NOMO-1 treated with dmso at 0.1 percent for 144 hours (cell line): ENCODE measurements around the gene NCF2.

Experiments
- DNase-seq: peaks from one replicate; lab custom pipeline; 2025; ENCODE audit not compliant: unreplicated experiment; lab: John Stamatoyannopoulos, UW

NCF2 gene

DNA sequence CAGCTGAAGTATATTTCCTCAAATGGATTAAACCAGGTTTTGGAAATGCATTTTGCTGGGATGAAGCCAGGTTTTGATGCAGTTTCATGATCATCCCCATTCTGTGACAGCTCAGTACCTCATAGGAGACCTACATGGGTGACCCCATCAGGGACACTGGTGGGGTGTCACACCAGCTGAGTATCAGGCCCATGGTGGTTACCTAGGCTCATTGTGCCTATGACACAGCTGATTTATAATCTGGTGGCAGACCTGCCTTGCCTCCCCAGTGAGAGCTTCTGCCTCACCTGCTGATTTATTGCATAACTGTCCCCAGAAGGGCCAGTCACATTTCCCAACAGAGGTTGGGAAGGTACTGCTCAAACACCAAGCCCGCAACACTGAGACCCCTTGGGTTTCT is 3.8 kb downstream of the NCF2 start:
- DNase-seq = no peak

DNA sequence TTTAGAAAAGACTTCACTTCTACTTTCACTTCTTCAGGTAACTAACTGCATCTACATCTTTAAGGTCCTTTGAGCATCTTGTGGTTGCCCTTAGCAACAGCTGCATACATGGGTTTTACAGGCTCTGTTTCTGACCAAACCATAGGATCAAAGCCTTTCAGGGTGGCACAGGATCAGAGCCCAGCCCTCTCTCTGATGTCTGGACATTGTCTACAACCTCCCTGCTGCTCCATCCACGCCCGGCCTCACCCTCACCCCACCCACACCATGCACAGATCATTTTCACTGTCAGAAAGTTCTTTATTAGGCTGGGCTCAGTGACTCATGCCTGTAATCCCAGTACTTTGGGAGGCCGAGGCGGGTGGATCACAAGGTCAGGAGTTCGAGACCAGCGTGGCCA is 5.2 kb downstream of the NCF2 start:
- DNase-seq = no peak

DNA sequence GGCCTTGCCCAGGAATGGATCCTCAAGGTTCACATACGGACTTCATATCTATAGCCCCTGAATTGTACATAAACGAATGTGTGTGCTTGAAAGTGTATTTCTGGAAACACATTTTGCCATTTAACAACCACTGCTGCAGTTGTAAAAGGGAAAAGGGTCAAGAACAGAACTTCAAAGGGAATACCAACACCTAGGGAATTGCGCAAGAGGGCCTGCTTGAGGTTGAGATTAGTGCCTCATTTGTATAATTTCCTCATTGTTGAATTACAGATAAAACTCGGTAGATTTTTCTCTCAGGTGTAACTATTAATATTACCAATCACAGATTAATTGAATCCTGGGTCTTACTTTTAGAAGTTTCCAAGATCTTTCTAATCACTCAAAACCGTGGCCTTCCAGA is 6.1 kb downstream of the NCF2 start:
- DNase-seq = no peak

DNA sequence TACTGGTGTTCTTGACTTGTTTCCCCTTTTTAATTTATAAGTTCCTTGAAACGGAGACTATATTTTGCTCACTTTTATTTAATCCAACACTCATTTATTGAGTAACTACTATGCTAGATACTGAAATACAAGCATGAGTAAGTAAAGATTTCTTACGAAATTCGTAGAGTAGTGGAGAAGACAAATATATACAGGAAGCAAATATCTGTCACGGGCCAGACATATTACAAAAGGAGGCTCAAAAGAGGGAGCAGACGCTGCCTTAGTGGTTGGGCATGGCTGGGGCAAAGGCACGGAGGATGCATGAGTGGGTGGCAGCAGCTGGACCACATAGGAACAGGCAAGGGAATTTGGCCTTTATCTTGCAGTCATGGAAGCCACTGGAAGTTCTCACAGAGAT is 6.8 kb downstream of the NCF2 start:
- peak; percentile 75 for DNase-seq

DNA sequence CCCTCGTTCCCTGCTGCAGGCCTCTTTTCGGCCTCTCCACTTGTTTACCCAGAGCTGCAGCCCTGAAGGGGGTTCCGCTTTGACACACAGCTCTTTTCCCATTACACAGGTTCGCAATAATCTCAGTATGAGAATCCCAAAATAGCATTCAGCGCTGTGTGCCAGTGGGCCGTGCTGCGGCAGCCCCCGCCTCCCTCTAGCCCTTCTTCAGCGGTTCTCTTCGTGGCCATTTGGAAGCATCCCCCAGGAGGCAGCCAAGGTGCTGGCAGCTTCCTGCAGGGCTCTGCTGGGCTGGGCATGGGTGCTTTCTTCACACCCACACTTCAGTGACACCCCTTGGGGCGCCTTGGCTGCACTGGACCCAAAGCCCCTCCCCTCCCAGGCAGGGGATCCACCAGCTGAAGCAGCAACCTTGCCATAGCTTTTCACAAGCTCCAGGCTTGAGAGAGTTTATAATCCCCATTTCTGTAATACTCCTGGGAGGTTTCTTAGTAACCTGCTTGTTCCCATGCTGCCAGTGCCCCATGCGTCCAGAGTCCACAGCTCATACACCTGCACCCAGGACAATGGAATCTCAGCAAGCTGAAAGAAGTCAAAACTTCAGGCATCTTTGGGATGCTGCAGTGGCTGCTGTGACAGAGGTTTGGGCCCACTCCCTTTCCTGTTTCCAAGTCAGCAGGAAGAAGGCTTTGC is 8.1 kb downstream of the NCF2 start:
- DNase-seq = no peak

DNA sequence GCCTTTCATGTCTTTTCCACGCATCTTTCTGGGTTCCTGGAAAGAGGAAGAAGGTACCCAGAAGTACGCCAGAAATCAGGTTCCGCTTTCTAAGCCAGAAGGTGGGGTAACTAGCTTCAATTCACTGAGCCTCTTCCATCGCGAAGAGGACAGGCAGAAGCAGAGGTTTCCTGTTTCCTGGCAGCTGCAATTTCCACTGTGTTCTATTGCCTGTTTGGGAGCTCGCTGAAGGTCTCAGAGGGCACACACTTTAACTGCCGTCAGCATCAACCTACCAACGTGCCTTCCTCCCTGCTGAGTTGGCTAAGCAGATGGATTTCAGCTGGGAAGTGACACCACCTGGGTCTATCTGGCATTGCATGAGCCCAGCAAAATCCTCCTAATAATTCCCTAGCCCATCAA is 10.0 kb downstream of the NCF2 start:
- peak; percentile 92 for DNase-seq

DNA sequence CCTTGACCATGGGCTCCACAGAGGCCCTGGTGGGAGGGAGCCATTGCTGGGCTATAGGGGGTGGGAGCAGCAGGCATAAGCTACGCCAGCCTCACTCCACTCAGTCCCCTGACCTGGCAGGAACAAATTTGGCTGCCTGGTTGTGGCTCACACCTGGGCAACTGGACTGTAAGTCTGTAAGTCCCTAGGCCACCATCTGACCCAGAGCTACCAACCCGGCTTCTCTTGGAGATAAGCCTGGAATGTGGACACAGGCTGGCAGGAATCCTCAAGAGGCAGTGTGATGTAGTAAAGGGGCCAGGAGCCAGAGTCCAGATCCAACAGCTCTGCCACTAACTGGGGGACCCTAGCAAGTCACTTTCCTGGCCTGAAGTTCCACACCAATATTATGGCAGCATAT is 11.4 kb downstream of the NCF2 start:
- DNase-seq = no peak

DNA sequence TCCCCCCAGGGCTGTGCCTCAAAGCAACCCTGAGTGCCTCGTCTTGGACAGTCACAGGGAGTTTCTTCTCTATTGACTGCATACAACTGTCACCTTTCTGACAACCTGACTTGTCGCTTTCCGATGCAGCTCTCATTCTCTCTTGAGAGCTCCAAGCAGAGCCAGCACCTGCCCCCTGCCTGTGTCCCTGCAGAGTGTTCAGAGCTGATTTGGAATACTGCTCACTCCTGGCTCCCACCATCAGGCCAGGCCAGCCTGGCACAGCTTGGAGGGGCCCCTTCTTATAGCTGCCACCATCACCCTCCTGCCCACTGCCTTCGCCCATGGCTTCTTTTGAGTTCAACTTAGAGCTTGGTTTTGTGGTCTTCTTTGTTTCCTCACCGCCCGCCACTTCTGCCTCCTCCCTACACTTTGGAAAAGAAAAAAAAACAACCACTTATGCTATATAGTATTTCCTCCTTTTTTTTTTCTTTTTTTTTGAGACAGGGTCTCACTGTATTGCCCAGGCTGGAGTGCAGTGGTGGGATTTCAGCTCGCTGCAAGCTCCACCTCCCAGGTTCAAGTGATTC is 12.3 kb downstream of the NCF2 start:
- no peak for DNase-seq

DNA sequence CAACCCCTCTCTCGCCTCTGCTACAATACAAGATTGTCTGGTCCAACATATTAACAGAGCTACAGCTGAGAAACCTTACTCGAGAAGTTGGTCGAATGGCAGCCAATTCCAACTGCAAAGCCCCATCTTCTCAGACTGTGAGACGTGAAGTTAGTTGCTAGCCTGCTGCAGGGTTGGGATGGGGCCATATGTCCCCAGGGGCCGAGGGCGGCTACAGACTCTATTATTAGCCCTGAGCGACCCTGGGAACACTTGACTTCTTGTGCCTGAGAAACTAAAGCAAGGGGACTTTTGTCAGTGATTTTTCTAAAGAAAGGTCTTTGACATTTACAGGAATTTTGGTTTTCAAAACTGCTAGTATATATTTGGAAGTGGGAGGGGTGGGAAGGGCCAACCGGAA is 13.7 kb downstream of the NCF2 start:
- no peak for DNase-seq

DNA sequence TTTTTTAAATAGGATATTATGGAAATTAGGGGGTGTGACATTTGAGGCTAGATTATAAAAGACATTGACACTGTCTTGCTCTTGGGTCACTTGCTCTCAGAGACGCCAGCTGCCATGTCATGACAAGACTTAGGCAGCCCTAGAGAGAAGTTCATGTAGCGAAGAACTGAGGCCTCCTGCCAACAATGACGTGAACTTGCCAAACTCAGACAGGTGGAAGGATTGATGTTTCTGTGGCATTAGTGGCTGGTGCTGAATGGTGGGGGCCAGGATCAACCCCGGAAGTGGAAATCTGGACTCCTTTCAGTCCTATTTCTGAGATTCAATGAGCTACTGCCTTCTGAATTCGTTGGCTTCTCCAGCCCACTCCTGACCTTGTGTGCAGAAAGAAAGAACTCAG is 14.7 kb downstream of the NCF2 start:
- DNase-seq = no peak

DNA sequence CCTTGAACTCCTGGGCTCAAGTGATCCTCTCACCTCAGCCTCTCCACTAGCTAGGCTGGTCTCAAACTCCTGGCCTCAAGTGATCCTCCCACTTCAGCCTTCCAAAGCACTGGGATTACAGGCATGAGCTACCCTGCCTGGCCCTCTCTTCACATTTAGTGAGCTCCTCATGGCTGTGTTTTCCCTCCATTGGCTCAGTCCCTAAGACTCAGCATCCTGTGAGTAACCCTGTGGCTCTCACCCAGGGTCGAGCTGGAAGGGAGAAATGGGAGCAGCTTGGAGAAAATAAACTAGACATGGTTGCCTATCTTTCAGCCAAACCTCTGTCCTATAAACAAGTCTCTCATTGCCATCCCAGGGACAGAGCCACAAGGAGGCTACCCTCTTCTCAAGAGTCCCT is 17.5 kb downstream of the NCF2 start:
- DNase-seq = no peak

DNA sequence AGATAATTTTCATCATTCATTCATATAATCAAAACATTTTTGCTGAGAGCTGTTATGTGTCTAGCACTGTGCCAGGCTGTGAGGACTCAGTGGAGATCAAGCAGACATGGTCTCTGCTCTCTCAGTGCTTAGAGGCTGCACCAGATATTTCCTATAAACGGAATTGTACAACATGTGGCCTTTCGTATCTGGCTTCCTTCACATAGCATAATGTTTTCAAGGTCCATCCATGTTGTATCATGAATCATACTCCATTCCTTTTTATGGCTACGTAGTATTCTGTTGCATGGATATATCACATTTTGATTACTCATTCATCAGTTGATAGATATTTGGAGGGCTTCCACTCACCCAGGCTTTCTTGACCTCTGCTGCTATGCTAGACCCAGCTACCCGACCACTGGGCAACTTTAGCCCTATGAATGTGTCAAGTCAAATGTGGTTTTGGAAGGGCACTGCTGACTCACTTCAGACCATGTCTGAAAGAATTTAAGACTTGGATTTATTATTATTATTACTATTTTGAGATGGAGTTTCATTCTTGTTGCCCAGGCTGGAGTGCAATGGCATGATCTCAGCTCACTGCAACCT is 18.5 kb downstream of the NCF2 start:
- no peak for DNase-seq

DNA sequence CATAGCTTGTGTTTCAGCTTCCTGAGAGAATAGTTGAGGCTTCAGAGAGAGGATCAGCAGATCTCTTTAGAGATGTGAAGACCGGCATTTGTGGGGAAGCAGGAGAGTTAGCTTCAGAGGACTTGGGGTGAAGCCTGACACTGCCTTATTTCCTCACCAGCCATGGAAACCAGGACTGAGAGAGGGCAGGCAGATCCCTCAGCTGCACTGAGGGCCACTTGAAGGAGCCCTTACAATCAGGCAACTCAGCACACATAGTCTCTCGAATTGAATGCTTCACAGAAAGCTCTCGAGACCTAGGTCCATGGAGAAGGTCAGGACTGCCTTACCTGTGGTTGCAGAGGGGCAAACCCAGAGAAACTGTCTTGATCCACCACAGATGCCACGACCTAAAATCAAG is 19.8 kb downstream of the NCF2 start:
- no peak for DNase-seq

DNA sequence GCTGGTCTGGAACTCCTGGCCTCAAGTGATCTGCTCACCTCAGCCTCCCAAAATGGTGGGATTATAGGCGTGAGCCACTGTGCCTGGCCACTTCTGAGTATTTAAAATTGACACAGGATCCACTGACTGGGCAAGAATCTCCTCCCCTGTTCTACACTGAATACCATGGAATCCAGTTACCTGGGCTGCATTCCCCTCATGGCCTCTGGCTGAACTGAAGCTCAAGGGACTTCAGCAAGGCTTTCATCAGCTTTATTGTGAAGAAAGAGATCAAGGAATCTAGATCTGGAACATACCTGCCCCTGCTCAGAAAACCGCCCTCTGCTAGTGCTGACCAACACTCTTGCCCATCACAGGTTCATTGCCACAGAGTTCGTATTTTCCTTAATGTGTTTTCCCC is 20.5 kb downstream of the NCF2 start:
- no peak for DNase-seq

DNA sequence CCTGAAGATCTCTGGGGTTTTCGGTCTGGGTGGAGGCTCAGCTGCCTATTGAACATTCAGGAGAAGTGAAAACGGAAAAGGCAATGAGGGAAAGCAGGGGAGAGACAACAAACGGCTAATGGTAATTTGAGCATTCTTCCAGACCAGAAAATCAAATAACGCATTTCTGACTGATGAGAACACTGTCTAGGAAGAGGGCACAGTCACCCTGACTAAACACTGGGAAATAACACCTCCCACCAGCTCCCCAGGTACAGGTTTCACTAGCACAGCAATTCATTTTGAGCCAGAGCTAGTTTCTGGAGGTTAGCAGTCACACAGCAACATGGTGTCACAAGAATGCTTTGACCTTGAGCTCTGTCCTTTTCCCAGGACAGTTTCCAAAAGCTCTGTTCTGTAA is 21.1 kb downstream of the NCF2 start:
- DNase-seq = no peak

DNA sequence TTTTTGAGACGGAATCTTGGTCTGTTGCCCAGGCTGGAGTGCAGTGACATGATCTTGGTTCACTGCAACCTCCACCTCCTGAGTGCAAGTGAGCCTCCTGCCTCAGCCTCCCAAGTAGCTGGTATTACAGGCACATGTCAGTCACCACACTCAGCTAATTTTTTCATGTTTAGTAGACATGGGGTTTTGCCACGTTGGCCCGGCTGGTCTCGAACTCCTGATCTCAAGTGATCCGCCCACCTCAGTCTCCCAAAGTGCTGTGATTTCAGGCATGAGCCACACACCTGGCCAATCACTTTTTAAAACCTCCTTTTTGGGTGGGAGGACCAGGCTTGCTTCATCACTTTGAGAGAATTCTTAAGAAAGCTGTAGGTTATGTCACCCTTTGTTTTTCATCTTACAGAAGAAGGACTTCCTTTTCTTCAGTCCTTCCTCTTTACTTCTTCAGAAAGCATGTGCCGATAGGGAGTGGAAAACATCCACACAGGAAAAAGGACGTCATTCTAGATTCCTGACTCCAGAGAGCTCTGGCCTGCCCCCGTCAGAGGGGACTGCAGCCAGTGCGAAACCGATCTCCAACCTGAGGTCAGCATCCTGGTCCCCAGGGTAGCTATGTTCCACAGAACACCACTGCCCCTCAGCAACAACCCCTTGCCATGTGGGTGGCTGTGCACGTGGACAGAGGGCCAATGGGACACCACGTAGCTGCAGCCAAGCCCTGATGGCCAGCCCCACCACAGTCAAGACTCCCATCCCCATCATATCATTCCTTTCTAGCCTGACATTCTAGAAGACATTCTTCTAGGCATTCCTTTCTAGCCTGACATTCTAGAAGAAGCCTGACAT is 21.9 kb downstream of the NCF2 start:
- no peak for DNase-seq

DNA sequence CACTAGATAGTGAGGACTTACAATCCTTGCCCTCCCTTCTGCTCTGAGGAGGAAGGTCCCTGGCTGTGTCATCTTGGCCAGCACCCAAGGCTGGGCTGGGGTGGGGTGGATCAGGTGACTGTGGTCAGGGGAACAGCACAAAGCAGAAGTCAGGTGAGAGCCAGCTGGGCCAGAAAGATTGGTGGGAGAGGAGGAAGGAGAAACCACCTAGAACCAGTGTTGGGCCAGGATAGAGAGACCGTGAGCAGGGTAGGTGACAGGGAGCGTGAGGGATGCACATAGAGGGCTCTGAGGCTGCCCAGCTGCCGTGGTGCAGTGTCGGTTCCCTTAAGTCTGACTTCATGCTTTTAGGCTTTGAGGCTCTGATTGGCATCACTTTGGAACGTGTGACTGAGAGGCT is 22.7 kb downstream of the NCF2 start:
- DNase-seq = no peak

DNA sequence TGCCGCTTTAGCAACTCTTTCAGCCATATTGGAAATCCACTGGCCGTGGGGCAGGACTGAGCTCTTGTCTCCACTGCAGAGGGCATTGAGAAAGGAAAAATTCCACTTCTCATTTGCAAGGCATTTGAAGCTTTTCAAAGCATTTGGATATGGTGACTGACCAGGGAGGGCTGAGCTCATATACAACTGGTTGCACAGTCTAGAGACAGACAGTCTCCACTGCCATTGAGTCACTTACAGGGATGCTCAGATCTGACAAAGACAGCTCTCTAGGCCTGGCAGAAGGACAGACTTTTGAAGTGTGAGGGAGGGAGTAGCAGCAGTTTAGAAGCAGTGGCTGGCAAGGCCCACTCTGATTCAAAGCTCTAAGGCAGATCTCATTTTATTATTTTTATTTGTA is 24.2 kb downstream of the NCF2 start:
- no peak for DNase-seq

DNA sequence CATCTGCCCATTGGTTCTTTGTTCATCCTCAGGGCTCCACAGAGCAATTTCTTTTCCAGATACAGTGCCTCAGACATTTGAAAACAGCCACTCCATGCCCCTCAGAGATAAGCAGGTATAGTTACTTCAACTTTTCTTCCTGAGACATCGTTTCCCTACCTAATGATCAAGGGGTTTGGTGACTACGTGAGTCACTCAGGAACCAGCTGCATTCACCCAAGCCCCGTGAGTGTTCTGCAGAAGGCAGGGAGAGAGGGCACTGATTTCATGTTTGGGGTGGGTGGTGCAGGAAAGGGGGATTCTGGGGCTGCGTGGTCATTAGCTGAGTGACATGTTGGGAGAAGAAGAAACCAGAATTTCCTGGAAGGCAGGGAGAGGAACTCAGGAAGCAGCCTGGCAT is 25.0 kb downstream of the NCF2 start:
- DNase-seq = no peak

DNA sequence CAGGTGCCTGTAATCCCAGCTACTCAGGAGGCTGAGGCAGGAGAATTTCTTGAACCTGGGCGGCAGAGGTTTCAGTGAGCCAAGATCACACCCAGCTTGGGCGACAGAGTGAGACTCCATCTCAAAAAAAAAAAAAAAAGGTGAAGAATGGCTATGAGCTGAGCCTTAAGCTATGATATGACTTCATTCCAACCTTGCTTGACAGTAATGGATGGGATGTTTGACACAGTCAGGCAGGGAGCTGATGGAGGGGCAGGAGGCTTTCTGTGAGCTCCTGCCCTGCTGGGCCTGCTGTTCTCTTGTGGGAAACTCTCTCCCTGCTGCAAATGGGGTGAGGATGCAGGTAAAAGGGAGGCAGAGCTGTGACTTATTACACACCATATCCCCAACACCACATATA is 27.6 kb downstream of the NCF2 start:
- DNase-seq = no peak

DNA sequence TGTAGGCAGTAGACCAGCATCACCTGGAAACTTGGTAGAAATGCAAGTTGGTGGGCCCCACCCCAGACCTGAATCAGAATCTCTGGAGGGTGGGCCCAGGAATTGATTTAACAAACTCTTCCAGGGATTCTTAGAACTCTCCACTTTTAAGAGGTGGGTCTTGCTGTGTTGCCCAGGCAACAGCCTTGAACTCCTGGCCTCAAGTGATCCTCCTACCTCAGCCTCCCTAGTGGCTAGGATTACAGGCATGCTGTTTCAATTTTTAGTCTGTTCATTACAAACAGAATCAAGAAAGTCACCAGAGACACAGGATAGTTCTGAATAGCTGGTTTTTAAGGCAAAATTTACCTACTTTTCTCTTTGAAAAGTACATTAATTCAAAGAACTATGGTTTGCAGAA is 31.2 kb downstream of the NCF2 start:
- no peak for DNase-seq

DNA sequence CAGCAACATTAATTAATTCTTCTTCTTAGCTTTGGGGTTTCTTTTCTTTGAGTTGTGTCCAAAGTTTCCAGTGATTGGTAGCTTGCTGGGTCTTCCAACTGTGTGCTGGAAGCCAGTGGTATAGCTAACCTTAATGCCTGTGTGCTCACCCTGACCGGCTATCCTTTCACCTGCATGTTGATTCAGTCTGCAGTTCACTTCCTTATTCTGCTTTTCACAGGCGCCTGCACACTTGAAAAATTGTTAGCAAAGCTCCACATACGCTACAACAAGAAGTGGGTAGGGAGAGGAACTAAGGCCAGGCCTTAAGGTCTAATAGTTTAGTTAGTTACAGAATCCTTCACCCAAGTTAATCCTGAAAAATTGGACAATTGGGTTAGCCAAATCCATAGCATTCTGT is 35.7 kb downstream of the NCF2 start:
- no peak for DNase-seq
